ENCODE measurements around the gene PPP1CA. TPM values are rescaled to one million over a fixed set of nuclear protein-coding genes. Genes with fewer than 3 reads are reported as not detected.

The PPP1CA gene
- total RNA-seq, 1 donor from 2014 or later: 145 TPM

DNA sequence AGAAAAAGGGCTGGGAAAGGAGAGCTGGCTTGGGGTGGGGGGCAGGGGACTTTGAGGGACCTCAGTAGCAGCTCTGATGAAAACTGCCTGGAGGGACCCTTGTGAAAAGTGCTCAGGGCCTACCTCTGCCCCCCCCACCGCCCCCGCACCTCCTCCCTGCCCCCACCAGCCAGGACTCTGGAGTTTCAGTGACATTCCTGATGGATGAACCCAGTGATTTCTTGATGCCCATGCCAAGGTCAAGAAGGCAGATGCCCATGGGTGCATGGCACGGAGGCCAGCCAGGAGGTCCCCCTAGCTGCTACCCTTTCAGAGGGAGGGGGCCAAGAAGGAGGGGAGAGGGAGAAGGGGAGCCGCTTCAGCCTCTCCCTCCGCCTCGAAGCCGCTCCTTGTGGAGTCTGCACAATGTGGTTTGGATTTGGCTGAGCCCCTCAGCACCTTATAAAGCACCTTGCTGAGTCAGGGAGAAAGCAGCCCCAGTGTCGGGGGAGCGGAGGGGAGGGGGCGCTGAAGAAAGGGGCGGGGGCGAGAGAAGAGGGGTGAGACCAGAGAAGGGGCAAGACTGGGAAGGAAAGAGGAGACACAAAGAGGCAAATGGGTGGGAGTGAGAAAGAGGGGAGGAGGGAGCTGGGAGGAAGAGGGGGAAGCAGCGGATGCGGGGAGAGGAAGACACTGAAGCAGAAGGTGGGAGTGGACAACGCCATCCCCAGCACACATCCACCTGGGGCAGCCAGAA is 26.2 kb downstream of the PPP1CA start:
- Mint-ChIP-seq H3K27ac (no peak overlapping the region), H3K9me3 (ENCODE audit: low read depth) (no peaks in the 10 kb centered on the region), H3K36me3 (ENCODE audit: insufficient read depth) (no peaks in the 10 kb centered on the region), H3K4me1 (ENCODE audit: low read depth) (peaks cover 27% of the 10 kb centered on the region), H3K4me3 (ENCODE audit: low read depth) (no peak overlapping the region), H3K27me3 (peaks cover 17% of the 10 kb centered on the region)
- no peak for DNase-seq (ENCODE audit: low spot score, unreplicated experiment)
- TF ChIP-seq CTCF (IDR thresholded peaks at IDR 0.05; ENCODE audit: unreplicated experiment): no peak

DNA sequence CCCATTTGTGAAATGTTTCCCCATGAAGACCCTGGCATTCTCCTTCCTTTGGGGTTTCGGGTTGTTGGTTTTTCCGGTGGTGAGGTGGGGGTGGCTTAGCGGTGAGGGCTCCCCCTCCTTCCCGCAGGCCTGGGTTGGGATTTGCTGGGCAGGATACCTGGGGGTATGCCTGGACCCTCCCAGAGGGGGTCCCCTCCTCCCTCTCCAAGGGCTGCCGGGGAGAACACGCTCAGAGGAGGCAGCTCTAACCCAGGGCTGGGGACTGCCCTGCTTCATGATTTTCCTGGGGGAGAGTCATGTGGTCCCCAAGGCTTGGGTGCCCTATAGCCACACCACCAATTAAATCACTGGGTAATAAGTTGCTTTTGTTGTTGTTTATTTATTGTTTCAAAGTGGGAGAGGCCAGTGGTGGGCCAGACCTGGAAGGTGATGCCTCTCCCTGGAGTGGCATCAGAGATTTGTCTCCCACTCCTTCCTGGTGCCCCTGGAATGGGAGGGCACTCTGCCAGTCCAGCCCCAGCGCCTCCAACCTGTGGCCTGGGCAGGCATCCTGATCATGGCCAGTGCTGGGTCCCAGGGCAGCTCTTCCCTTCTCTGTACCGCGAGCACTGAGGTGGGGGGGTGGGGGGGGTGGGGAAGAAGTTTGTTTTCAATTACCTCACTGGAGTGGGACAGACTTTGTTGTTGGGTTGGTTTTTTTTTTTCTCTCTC is 26.9 kb downstream of the PPP1CA start:
- H3K4me1 Mint-ChIP-seq (ENCODE audit: low read depth): peaks cover 31% of the 10 kb centered on the region
- DNase-seq (ENCODE audit: low spot score, unreplicated experiment): no peak
- H3K27ac Mint-ChIP-seq: peak overlapping the region; percentile 98
- H3K9me3 Mint-ChIP-seq (ENCODE audit: low read depth): no peaks in the 10 kb centered on the region
- no peak for TF ChIP-seq CTCF (IDR thresholded peaks at IDR 0.05; ENCODE audit: unreplicated experiment)
- H3K36me3 Mint-ChIP-seq (ENCODE audit: insufficient read depth): no peaks in the 10 kb centered on the region
- peaks cover 17% of the 10 kb centered on the region for H3K27me3 Mint-ChIP-seq
- peak overlapping the region; percentile 92 for H3K4me3 Mint-ChIP-seq (ENCODE audit: low read depth)

DNA sequence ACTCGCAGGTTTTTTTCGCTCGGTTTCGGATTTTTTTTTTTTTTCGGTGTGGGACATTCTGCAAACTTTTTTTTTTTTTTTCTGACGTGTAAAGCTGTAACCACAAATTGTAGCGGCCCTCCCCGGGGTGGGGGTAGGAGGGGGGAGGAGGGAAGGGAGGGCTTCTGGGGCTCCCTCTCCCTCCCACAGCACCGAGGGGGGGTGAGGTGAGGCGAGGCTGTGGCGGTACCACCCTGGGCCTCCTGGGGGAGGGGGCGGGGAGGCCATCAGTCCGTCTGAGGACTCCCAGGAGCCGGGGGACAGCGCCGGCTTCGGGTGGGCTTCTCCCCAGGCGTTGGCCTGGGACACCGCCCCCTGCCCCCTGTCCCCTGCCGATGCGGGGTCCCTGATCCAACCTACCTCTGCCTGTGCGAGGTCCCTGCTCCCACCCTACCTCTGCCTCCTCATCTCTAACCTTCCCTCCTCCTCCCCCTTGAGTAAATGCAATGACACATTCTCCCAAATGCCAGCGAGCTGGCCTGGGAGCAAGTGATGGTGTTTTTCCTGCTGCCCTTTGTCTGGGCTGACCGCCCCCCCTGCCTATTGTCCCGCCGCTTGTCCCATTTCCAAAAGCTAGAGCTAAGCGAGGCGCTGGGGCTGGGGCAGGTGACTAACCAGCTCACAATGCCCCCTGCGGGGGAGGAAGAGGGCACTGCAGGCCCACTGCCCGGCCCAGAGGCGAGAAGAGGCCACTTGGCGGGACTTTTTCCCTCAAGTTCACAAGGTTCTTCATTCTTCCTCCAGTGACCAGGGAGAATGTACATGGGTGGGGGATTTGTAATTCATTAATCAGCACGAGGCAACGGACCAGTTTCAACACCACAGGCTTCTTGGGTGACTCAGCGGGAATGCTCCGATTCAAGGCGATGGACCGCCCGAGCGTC is 27.7 kb downstream of the PPP1CA start:
- Mint-ChIP-seq H3K4me3 (ENCODE audit: low read depth) (peak overlapping the region; percentile 92), H3K27me3 (peaks cover 17% of the 10 kb centered on the region), H3K27ac (peak overlapping the region; percentile 98), H3K9me3 (ENCODE audit: low read depth) (no peaks in the 10 kb centered on the region), H3K4me1 (ENCODE audit: low read depth) (peaks cover 32% of the 10 kb centered on the region), H3K36me3 (ENCODE audit: insufficient read depth) (no peaks in the 10 kb centered on the region)
- DNase-seq (ENCODE audit: low spot score, unreplicated experiment): peak; percentile 76
- TF ChIP-seq CTCF (IDR thresholded peaks at IDR 0.05; ENCODE audit: unreplicated experiment): peak; percentile 66

DNA sequence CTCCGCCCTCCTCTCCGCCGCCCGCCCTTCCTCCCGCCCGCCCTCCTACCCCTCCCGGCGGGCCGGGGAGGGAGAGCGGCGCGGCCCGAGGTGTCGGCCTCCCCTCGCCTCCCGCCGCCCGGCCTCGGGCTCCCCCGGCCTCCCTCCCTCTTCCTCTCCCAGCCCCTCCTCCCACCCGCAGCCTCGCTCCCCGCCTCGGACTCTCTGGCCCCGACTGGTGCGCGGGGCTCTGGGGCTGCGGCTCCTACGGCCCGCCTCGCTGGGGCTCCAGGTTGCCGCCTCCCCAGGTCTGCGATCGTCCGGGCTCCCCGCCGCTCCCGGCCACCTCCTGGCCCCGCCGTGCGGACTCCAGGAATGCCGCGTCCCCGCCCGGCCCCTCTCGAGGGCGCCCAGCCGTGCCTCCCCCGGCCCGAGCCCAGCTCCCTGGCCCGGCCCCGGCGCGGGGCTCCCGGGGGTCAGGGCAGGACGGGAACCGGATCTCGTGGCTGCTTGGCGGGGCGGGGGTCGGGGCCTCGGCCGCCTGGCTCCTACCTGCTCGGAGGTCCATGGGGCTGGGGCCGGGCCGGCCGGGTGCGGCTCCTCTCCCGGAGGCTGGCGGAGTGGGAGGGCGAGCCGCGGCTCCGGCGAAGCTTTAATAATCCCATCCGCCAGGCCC is 28.5 kb downstream of the PPP1CA start, which contains the start of gene CLCF1:
CLCF1 (minus strand) TSS at position 606 of the 655 bp plus-strand sequence; CDS start at position 547, 59 bp downstream.
- peak within 1 kb of the TSS; percentile 92 for H3K4me3 Mint-ChIP-seq (ENCODE audit: low read depth)
- H3K36me3 Mint-ChIP-seq (ENCODE audit: insufficient read depth): no peaks in the 10 kb centered on the region
- peaks cover 32% of the 10 kb centered on the region for H3K4me1 Mint-ChIP-seq (ENCODE audit: low read depth)
- peak within 1 kb of the TSS; percentile 98 for H3K27ac Mint-ChIP-seq
- no peak for TF ChIP-seq CTCF (IDR thresholded peaks at IDR 0.05; ENCODE audit: unreplicated experiment)
- no peaks in the 10 kb centered on the region for H3K9me3 Mint-ChIP-seq (ENCODE audit: low read depth)
- peak; percentile 53 for DNase-seq (ENCODE audit: low spot score, unreplicated experiment)
- peaks cover 14% of the 10 kb centered on the region for H3K27me3 Mint-ChIP-seq

Measured in progenitor cell of endocrine pancreas (in vitro differentiated cells).